Neural cell (in vitro differentiated cells): ENCODE measurements around the gene PCDHGA4. TPM values are rescaled to one million over a fixed set of nuclear protein-coding genes. Genes with fewer than 3 reads are reported as not detected.

Source experiments
- H2AFZ ChIP-seq: fragments of 200-600, 300-800 bp; sonication (generic), shearing (Covaris generic); 2 replicates; pipeline ENCODE4 v1.6.0; 2014; ENCODE audit warnings: low read depth, mild to moderate bottlenecking, antibody characterized with exemption, low read length, moderate library complexity
- H3F3A ChIP-seq: fragments of 200-600 bp; shearing (Covaris generic); 2 replicates; pipeline ENCODE4 v1.6.1; 2016; ENCODE audit warnings: mild to moderate bottlenecking, moderate library complexity, mixed read lengths, antibody characterized with exemption, low read length; ENCODE audit not compliant: insufficient read depth, poor library complexity, severe bottlenecking
- H3K27ac ChIP-seq: fragments of 200-600, 300-800 bp; sonication (generic), shearing (Covaris generic); 2 replicates; pipeline ENCODE4 v1.5.1; 2014; ENCODE audit warnings: mild to moderate bottlenecking, low read length, moderate library complexity
- H3K27me3 ChIP-seq: fragments of 300-800, 200-600 bp; sonication (generic), shearing (Covaris generic); 2 replicates; pipeline ENCODE4 v1.6.0; 2014; ENCODE audit warnings: mild to moderate bottlenecking, low read depth, low read length, moderate library complexity; ENCODE audit not compliant: insufficient read depth
- H3K36me3 ChIP-seq: fragments of 300-800, 200-600 bp; sonication (generic), shearing (Covaris generic); 2 replicates; pipeline ENCODE4 v1.5.1; 2014; ENCODE audit warnings: mild to moderate bottlenecking, antibody characterized with exemption, low read length, moderate library complexity; ENCODE audit not compliant: insufficient read depth
- H3K4me2 ChIP-seq: fragments of 300-800, 200-600 bp; sonication (generic), shearing (Covaris generic); 2 replicates; pipeline ENCODE4 v1.6.0; 2014; ENCODE audit warnings: mild to moderate bottlenecking, low read length
- H3K4me3 ChIP-seq: fragments of 300-800, 200-600 bp; sonication (generic), shearing (Covaris generic); 2 replicates; pipeline ENCODE4 v1.5.1; 2014; ENCODE audit warnings: mild to moderate bottlenecking, low read length, moderate library complexity
- H3K79me2 ChIP-seq: fragments of 200-600 bp; shearing (Covaris generic); replicated peaks from 2 replicates; pipeline ENCODE4 v1.6.0; 2014; ENCODE audit warnings: mild to moderate bottlenecking, low read length, moderate library complexity; ENCODE audit not compliant: insufficient read depth
- H3K9ac ChIP-seq: fragments of 300-800, 200-600 bp; sonication (generic), shearing (Covaris generic); 2 replicates; pipeline ENCODE4 v1.6.1; 2016; ENCODE audit warnings: mild to moderate bottlenecking, low read length, mixed read lengths
- H3K9me2 ChIP-seq: fragments of 200-600 bp; shearing (Covaris generic); 2 replicates; pipeline ENCODE4 v1.6.1; 2016; ENCODE audit warnings: mild to moderate bottlenecking, low read length, mixed read lengths; ENCODE audit not compliant: insufficient read depth
- H3K9me3 ChIP-seq: fragments of 200-600, 300-800 bp; sonication (generic), shearing (Covaris generic); 2 replicates; pipeline ENCODE4 v1.6.1; 2016; ENCODE audit warnings: mild to moderate bottlenecking, mixed run types, low read length, moderate library complexity, mixed read lengths
- H4K20me1 ChIP-seq: fragments of 200-600 bp; shearing (Covaris generic); 2 replicates; pipeline ENCODE4 v1.6.1; 2016; ENCODE audit warnings: mild to moderate bottlenecking, mixed run types; ENCODE audit not compliant: insufficient read depth
- CTCF ChIP-seq: fragments of 450-650 bp; IDR thresholded peaks from 2 replicates; pipeline ENCODE4 v1.5.1; 2014; ENCODE audit warnings: antibody characterized with exemption, mild to moderate bottlenecking, moderate library complexity; ENCODE audit not compliant: poor library complexity, severe bottlenecking
- EP300 ChIP-seq: fragments of 450-650 bp; conservative IDR thresholded peaks from 2 replicates; pipeline ENCODE4 v1.6.1; 2014; ENCODE audit warnings: antibody characterized with exemption, mild to moderate bottlenecking, moderate library complexity; ENCODE audit not compliant: poor library complexity, severe bottlenecking
- EZH2 ChIP-seq: fragments of 200-600, 300-800 bp; shearing (Covaris generic), sonication (generic); IDR thresholded peaks from 2 replicates; pipeline ENCODE4 v1.6.1; 2014; ENCODE audit warnings: antibody characterized with exemption, low read length, borderline replicate concordance, mild to moderate bottlenecking; ENCODE audit not compliant: insufficient read depth, poor library complexity, severe bottlenecking
- MXI1 ChIP-seq: fragments of 450-650 bp; conservative IDR thresholded peaks from 2 replicates; pipeline ENCODE4 v1.6.1; 2014; ENCODE audit warnings: antibody characterized with exemption, mild to moderate bottlenecking; ENCODE audit not compliant: poor library complexity, severe bottlenecking
- POLR2AphosphoS5 ChIP-seq: IDR thresholded peaks from 2 replicates; pipeline ENCODE4 v1.6.1; 2012
- RAD21 ChIP-seq: fragments of 450-650 bp; conservative IDR thresholded peaks from 2 replicates; pipeline ENCODE4 v1.6.1; 2014; ENCODE audit warnings: antibody characterized with exemption, mild to moderate bottlenecking, moderate library complexity
- SMC3 ChIP-seq: fragments of 450-650 bp; conservative IDR thresholded peaks from 2 replicates; pipeline ENCODE4 v1.6.1; 2014; ENCODE audit warnings: antibody characterized with exemption, mild to moderate bottlenecking, moderate library complexity; ENCODE audit not compliant: poor library complexity
- TAF1 ChIP-seq: IDR thresholded peaks from 2 replicates; pipeline ENCODE4 v1.6.1; 2012; ENCODE audit warnings: low read depth
- polyA plus RNA-seq: library from polyadenylated mRNA; depleted of rRNA; stranded (reverse); fragments of >200 nt; gene quantifications from 2 replicates; pipeline ENCODE4 v1.2.3, GENCODE V29; 2014
- TF ChIP-seq, protein P1 (sequence below): IDR thresholded peaks from 2 replicates; pipeline ENCODE4 v1.6.1; 2012; ENCODE audit warnings: borderline replicate concordance

The PCDHGA4 gene
- polyA plus RNA-seq, 1 donor from 2014 or later, result 0.38 TPM

DNA sequence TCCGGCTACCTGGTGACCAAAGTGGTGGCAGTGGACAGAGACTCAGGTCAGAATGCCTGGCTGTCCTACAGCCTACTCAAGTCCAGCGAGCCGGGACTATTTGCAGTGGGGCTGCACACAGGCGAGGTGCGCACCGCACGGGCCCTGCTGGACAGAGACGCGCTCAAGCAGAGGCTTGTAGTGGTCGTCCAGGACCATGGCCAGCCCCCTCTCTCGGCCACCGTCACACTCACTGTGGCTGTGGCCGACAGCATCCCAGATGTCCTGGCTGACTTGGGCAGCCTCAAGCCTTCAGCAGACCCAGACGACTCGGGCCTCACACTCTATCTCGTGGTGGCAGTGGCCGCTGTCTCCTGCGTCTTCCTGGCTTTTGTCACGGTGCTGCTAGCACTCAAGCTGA lies 2.1 kb downstream of the PCDHGA4 start:
- no peaks in the 10 kb centered on the region for H3K79me2 ChIP-seq
- H3K27me3 ChIP-seq, result no peaks in the 10 kb centered on the region
- peaks cover 37% of the 10 kb centered on the region for H3K9me3 ChIP-seq
- H3K9ac ChIP-seq, result no peak overlapping the region
- no peaks in the 10 kb centered on the region for H3K36me3 ChIP-seq
- H3K27ac ChIP-seq, result no peak overlapping the region
- no peaks in the 10 kb centered on the region for H3K9me2 ChIP-seq
- TF ChIP-seq CTCF (no peak), TAF1 (no peak), POLR2AphosphoS5 (no peak)
- H3K4me2 ChIP-seq, result no peak overlapping the region
- no peaks in the 10 kb centered on the region for H3F3A ChIP-seq
- no peaks in the 10 kb centered on the region for H4K20me1 ChIP-seq
- no peak overlapping the region for H2AFZ ChIP-seq
- no peak overlapping the region for H3K4me3 ChIP-seq

DNA sequence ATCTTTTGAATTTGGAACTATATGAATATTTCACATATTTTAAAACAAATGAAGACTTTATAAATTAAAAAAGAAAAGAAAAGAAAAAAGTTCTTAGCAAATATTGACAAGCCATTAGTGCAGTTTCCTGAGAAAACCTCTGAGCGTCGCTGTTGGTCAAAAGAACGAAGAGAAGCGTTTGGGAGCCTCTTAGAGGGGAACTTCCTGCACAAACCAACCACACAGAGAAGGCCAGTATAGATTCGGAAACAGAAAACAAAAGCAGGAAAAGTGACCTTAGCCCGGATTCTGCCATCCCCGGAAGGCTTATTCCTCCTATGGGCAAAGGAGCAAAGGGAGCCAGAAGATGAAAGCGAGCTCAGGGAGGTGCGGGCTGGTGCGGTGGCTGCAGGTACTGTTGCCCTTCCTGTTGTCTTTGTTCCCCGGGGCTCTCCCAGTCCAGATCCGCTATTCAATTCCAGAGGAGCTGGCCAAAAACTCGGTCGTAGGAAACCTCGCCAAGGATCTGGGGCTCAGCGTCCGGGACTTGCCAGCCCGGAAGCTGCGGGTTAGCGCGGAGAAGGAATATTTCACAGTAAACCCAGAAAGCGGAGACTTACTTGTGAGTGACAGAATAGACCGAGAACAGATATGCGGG lies 5.1 kb downstream of the PCDHGA4 start, which contains the start of gene PCDHGB2:
Gene PCDHGB2 (plus strand): TSS at position 205 of the 637 bp plus-strand sequence. CDS start 142 bp downstream, at position 347.
- Histone ChIP-seq H3K79me2 (no peaks in the 10 kb centered on the region), H3K36me3 (no peaks in the 10 kb centered on the region), H3K9me3 (peaks cover 48% of the 10 kb centered on the region), H3K27me3 (no peaks in the 10 kb centered on the region), H3F3A (no peaks in the 10 kb centered on the region), H2AFZ (no peak within 1 kb of the TSS), H3K4me2 (no peak within 1 kb of the TSS), H3K4me3 (no peak within 1 kb of the TSS), H4K20me1 (no peaks in the 10 kb centered on the region), H3K9ac (no peak within 1 kb of the TSS), H3K27ac (no peak within 1 kb of the TSS), H3K9me2 (no peaks in the 10 kb centered on the region)
- TF ChIP-seq MXI1 (no peak), EP300 (no peak), POLR2AphosphoS5 (no peak), RAD21 (no peak), CTCF (no peak)

DNA sequence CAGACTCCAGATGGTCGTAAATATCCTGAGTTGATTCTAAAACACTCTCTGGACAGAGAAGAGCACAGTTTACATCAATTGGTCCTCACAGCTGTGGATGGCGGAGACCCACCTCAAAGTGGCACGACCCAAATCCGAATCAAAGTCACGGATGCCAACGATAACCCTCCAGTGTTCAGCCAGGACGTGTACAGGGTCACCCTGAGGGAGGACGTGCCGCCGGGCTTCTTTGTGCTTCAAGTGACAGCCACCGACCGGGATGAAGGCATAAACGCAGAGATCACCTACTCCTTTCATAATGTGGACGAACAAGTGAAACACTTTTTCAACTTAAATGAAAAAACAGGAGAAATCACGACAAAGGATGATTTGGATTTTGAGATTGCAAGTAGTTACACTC lies 5.9 kb downstream of the PCDHGA4 start:
- H3K9me3 ChIP-seq, result peaks cover 44% of the 10 kb centered on the region
- no peak overlapping the region for H3K9ac ChIP-seq
- no peaks in the 10 kb centered on the region for H3K27me3 ChIP-seq
- no peaks in the 10 kb centered on the region for H3K36me3 ChIP-seq
- no peaks in the 10 kb centered on the region for H3K9me2 ChIP-seq
- no peak overlapping the region for H3K27ac ChIP-seq
- H4K20me1 ChIP-seq, result no peaks in the 10 kb centered on the region
- no peaks in the 10 kb centered on the region for H3F3A ChIP-seq
- H3K4me2 ChIP-seq, result no peak overlapping the region
- no peaks in the 10 kb centered on the region for H3K79me2 ChIP-seq
- H3K4me3 ChIP-seq, result no peak overlapping the region
- no peak overlapping the region for H2AFZ ChIP-seq
- no peak for TF ChIP-seq EZH2
- no peak for TF ChIP-seq TAF1
- no peak for TF ChIP-seq RAD21
- TF ChIP-seq, protein P1, sequence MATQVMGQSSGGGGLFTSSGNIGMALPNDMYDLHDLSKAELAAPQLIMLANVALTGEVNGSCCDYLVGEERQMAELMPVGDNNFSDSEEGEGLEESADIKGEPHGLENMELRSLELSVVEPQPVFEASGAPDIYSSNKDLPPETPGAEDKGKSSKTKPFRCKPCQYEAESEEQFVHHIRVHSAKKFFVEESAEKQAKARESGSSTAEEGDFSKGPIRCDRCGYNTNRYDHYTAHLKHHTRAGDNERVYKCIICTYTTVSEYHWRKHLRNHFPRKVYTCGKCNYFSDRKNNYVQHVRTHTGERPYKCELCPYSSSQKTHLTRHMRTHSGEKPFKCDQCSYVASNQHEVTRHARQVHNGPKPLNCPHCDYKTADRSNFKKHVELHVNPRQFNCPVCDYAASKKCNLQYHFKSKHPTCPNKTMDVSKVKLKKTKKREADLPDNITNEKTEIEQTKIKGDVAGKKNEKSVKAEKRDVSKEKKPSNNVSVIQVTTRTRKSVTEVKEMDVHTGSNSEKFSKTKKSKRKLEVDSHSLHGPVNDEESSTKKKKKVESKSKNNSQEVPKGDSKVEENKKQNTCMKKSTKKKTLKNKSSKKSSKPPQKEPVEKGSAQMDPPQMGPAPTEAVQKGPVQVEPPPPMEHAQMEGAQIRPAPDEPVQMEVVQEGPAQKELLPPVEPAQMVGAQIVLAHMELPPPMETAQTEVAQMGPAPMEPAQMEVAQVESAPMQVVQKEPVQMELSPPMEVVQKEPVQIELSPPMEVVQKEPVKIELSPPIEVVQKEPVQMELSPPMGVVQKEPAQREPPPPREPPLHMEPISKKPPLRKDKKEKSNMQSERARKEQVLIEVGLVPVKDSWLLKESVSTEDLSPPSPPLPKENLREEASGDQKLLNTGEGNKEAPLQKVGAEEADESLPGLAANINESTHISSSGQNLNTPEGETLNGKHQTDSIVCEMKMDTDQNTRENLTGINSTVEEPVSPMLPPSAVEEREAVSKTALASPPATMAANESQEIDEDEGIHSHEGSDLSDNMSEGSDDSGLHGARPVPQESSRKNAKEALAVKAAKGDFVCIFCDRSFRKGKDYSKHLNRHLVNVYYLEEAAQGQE, result no peak
- TF ChIP-seq POLR2AphosphoS5, result no peak
- no peak for TF ChIP-seq SMC3
- TF ChIP-seq CTCF, result no peak
- TF ChIP-seq MXI1, result no peak
- no peak for TF ChIP-seq EP300
